HL-60/S4 treated with retinoic acid at 250 ng/mL for 4 days and 3 days (cell line): Measurements from ENCODE around the gene UAP1.
"Not testable (repeated sequence)": the region's sequence is repeated elsewhere in the genome, so short reads cannot be mapped to it uniquely, and the experiment has no call there.

Experiments used
- in situ Hi-C: fragments of 300-500 bp; cut with MboI; formaldehyde crosslinking; loops from 2 replicates; pipeline ENCODE4 v1.7.0; 2022; ENCODE audit warnings: low sequenced_read_pairs

Gene UAP1

GRCh38 chr1:162564762-162565218 lies 3.3 kb downstream of the UAP1 start:
- in situ Hi-C loops: no loop called here

GRCh38 chr1:162565460-162565859 lies 3.9 kb downstream of the UAP1 start:
- in situ Hi-C loops: no loop called here

DNA sequence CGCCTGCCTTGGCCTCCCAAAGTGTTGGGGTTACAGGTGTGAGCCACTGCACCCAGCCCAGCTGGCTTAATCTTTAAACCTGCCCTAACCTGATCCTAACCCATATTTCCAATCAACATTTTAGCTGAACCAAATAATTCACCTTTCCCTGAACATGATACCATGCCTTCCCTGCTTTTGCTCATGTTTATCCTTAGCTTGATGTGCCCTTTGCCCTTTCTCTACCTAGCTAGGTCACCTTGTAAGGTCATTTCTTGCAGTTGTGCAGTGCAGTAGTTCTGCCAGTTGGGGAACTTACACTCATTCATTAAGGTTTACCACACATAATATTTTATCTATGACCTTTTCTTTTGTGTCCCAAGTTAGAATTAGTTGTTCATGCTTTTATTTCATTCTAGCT lies 5.3 kb downstream of the UAP1 start:
- in situ Hi-C loops: no loop called here

- in situ Hi-C loops: no loop called here
These were observed 7.3 kb downstream of the UAP1 start for GRCh38 chr1:162568802-162569201.

DNA sequence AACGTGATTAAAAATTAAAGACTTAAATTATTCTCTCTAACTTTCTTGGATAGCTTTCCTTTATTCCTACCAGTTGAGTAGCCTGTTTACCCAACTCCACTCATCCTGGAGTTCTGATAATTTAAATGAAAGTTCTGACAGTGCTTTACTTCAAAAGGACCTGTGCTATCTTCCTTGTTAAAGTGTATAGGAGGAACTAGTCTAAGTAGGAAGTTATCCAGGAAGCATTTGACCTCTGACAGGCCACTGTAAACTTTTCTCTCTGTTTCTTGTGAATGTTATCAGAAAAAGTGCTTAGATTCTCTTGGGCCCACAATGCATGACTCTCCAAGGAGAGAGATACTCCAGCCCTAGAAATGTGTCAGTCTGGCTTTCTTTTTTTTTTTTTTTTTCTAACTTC lies 9.2 kb downstream of the UAP1 start:
- in situ Hi-C loops: no loop called here

DNA sequence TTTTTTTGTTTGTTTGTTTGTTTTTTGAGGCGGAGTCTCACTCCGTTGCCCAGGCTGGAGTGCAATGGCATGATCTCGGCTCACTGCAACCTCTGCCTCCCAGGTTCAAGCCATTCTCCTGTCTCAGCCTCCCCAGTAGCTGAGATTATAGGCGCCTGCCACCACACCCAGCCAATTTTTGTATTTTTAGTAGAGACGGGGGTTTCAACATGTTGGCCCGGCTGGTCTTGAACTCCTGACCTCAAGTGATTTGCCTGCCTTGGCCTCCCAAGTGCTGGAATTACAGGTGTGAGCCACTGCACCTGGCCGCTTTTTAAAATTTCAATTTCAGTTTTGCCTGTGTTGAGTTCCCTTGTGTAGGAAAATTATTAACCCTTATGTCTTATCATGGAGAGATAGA lies 9.6 kb downstream of the UAP1 start:
- in situ Hi-C loops: not testable (repeated sequence)

DNA sequence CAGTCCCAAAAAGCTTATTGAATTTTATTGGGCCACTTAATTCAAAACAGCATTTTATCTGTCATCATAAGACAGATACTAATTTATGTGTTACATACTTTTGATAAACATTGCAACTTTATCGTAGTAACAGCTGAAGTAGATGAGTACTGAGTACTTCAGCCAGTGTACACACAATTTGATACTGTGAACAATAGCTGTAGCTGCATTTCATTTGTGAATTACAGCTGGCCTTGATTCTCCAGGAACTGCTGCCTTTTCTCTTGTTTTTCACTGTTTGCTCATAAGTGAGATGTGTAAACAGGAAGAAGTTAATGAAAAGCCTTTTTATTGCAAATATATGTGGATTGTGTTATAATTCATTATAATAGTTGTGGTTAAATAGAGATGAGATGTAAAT lies 10.2 kb downstream of the UAP1 start:
- in situ Hi-C loops: no loop called here

GRCh38 chr1:162573136-162573535 lies 11.6 kb downstream of the UAP1 start:
- in situ Hi-C loops: no loop called here

DNA sequence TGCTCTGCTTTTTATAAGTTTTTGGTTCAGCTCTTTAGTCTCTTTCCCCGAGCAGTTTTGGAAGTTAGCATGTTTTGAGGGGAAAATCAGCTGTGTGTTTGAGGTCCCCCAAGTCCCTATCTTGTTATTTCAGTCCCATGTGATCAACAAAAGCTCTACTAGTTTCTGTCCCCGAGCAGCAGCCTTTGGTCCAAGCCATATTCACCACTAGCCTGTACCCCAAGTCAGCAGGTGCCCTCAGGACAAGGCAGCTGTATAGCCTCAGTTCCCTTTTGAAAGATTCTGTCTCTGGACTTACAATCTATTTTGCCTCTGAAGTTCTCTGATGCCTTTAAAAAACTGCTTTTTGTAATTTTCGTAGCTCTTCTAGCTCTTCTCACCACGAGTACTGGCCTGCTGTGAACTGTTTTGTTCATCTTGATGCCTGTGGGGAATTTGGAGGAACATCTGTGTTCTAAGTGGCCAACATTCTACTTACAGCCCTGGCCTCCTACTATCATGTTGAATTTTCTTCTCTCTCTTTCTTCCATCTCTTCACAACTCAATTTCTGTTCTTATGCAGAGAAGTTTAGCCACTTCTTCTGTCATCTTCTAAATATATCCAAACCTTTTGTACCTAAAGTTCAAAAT lies 16.7 kb downstream of the UAP1 start:
- in situ Hi-C loops: no loop called here

GRCh38 chr1:162578936-162579335 lies 17.4 kb downstream of the UAP1 start:
- in situ Hi-C loops: no loop called here

DNA sequence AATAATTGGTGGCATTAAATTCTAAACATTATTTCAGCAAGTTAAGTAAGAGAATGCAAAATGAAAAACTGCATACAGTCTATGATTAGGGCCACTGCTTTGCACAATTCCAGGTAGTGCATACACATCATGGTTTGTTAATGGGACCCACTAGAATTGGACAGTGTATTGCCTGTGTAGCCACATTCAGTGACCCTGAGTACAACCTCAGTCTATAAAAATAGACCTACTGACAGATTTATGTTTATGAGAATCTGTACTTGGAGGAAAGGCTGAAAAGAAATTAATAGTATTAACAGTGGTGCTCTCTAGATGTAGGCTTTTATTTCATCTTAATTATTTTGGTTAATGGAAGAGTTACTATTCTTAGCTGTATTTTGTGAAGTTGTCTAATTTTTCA lies 18.8 kb downstream of the UAP1 start:
- in situ Hi-C loops: no loop called here

GRCh38 chr1:162582901-162583300 lies 21.4 kb downstream of the UAP1 start:
- in situ Hi-C loops: not testable (repeated sequence)

DNA sequence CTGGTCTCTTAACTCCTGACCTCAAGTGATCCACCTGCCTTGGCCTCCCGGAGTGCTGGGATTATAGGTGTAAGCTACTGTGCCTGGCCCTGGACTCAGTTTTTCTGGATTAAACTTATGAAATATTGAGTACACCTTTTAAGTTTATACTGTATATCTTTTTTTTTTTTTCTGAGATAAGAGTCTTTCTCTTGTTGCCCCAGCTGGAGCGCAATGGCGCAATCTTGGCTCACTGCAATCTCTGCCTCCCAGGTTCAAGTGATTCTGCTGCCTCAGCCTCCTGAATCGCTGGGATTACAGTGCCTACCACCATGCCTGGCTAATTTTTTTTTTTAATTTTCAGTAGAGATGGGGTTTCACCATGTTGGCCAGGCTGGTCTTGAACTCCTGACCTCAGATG lies 23.6 kb downstream of the UAP1 start:
- in situ Hi-C loops: not testable (repeated sequence)

GRCh38 chr1:162587347-162587746 lies 25.8 kb downstream of the UAP1 start:
- in situ Hi-C loops: no loop called here

GRCh38 chr1:162587761-162588260 lies 26.3 kb downstream of the UAP1 start:
- in situ Hi-C loops: no loop called here

DNA sequence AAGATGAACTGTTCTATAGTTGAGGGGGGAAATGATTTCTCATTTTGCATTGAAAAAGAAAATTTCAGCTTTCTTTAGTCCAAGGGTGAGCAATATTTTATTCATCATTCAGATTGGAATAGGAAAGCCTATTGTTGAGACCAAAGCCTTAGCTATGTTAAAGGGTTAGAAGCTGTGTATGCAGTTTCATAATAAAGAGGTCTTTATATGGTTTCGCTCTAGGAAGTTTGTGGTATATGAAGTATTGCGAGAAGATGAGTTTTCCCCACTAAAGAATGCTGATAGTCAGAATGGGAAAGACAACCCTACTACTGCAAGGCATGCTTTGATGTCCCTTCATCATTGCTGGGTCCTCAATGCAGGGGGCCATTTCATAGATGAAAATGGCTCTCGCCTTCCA lies 28.6 kb downstream of the UAP1 start:
- in situ Hi-C loops: no loop called here

GRCh38 chr1:162590686-162591085 lies 29.2 kb downstream of the UAP1 start:
- in situ Hi-C loops: no loop called here

DNA sequence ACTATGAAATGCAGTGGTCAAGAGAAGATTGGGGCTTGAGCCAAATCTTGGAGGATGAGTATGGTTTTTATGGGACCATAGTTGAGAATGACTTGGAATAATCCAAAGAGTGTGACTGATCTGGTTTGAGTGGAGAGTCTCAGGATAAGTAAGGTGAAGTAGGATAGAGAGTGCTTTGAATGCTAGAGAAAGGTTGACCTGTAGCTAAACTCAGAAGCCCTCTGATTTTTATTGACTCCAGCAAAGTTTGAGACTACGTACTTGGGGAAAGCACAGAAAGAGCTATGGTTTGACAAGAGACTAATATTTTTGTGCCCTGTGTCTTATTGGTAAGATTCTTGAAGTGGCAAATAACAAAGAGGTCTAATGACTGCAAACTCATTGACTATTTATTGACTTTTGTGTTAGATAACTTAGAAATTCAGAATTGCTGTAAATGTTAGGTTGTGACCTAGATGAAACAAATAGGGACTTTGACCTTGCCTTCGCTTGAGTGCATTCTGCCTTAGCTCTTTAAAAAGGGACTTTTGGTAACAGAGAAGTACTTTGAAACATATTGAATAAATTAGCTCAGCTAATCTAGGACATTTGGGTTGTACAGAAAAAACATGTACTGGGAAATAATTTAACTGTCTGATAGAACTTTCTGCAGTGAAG lies 35.1 kb downstream of the UAP1 start:
- in situ Hi-C loops: no loop called here

DNA sequence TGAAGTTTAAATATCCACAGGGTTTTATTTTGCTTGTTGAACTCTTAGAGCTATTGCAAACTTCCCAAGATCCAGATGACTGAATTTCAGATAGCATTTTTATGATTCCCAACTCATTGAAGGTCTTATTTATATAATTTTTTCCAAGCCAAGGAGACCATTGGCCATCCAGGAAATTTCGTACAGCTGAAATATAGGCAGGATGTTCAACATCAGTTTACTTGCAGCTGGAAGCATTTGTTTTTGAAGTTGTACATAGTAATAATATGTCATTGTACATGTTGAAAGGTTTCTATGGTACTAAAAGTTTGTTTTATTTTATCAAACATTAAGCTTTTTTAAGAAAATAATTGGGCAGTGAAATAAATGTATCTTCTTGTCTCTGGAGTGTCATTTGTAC lies 37.9 kb downstream of the UAP1 start:
- in situ Hi-C loops: no loop called here

- in situ Hi-C loops: not testable (repeated sequence)
These were observed 41.6 kb downstream of the UAP1 start for GRCh38 chr1:162603117-162603516.

- in situ Hi-C loops: no loop called here
These were observed 43.9 kb downstream of the UAP1 start for GRCh38 chr1:162605225-162605927.

DNA sequence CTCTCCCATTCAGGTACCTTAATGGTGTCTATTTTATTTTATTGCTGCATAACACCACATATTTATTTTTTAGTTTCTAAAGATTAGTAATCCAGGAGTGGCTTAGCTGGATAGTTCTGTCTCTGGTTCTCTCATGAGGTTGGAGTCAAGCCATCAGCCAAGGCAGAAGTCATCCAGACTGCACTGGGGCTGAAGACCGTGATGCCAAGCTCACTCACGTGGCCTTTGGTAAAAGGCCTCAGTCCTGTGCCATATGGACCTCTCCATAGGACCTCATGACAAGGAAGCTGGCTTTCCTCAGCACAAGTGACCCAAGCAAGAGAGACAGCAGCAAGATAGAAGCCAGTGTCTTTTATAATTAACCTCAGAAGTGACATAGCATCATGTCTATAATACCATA lies 47.8 kb downstream of the UAP1 start:
- in situ Hi-C loops: no loop called here
